CD4-positive, alpha-beta T cell treated with Interleukin-12 subunit alpha and Interleukin-12 subunit beta, for 1 hour (primary cell): ENCODE measurements around the gene SLC25A53.

Experiments
- DNase-seq: peaks from one replicate; pipeline ENCODE4 v3.0.0-alpha.2; 2020

SLC25A53 gene, protein sequence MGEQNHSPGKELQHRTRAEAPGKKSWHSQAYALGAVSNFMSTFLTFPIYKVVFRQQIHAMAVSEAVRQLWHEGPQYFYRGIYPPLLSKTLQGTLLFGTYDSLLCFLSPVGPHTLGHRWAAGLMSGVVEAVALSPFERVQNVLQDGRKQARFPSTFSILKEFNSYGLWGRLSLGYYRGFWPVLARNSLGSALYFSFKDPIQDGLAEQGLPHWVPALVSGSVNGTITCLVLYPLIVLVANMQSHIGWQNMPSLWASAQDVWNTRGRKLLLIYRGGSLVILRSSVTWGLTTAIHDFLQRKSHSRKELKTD

DNA sequence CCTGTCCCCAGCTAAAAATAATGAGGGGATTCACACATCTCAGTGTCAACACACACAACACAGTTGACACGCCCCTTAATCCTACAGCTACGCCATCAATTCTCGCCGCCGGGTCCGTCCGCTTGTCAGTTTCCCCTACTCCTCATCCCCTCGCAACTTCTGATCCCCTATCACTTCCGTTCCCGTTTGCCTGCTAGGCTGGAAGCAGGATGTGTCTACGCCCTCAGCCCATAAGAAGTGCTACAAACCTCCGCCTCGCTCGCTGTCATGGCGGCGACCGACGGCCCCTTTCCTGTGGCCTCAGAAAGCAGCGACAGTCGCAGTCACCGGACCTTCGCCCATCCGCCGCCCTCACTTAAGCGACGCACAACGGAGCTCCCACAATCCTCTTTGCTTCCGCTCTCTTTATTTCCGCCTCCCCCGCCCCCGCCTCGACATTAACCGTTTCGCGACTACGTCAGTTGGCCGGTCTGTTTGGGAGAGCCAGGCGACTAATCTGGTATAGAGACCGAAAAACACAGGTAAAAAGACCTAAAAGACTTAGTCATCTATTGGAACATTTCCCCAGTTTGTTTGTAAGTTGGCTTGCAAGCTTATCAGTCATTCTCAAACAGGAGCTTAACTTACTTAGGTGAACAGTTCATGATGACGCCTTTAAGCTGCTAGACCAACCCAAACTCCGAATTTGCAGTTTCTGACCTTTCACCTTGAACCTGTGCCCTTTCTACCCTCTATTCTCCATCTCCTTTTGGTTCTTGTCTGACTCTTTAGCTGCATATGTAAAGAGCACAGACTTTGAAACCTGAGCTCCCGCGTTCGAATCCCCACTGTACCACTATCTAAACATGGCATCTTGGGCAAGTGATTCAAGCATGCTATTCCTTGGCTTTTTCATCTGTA lies at the start of gene SLC25A53:
Gene SLC25A53 (minus strand): TSS at position 380 of the 900 bp plus-strand sequence. CDS start 51,752 bp downstream, outside the sequence.
- peak; percentile 84 for DNase-seq

DNA sequence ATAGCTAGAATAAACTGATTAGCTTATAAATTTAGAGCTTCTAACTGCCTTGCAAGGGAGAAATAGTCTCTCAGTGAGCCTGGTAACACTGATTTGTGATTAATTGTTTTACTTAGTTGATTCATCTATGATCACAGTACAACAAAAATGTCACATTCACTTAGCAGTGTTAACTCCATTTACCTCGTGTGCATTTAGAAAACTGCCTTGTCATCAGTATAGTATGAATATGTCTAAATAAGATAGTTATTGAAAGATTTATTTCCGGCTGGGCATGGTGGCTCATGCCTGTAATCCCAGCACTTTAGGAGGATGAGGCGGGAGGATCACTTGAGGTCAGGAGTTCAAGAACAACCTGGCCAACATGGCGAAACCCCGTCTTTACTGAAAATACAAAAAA lies 48.7 kb upstream of the SLC25A53 start:
- DNase-seq, result no peak

DNA sequence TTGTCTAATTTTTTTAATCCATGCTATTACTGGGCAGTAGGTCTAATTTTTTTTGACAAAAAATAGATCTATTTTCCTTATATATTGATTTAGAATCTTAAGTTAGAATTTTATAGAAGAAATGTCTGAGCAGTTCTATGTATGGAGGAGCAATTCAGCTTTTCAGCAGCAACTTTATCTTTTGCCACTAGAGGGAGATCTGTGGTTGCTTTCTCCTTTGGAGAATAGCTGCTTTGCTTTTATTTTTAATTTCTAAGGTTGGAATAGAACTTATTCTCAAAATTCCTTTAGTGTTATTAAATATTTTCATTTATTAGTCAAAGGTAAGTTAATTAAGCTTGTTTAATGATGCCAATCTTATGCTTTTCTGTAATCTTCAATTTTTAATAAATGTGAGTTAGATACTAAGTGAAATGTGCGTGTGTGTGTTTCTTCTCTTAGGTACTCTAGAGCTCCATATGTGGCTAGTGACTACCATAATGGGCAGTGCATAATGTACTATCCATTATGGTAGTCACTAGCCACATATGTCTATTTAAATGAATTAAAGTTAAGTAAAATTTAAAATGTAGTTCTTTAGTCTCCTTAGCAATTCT lies 38.8 kb upstream of the SLC25A53 start:
- DNase-seq, result peak; percentile 35

- DNase-seq, result no peak
Measured at GRCh38 chrX:104195013-104195412, 38.2 kb upstream of the SLC25A53 start.

DNA sequence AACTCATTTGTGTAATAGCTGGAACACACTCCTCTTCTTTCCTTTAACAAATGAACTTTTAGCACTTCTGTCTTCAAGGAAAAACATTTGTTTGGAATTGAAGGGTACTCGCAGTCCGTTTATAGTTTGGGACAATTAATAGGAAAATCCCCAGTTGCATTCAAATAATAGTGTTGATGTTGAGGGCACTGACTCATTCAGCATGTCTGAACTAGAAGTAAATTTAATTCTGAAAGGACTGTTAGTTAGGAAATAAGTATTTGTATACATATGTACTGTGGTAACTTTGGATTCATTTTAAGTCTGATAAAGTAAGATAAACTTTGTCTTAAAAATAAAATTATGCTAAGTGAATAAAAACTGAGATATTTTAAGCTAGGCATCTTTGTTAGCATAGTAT lies 36.7 kb upstream of the SLC25A53 start:
- DNase-seq, result no peak

- DNase-seq, result no peak
Measured at GRCh38 chrX:104189837-104190236, 33.0 kb upstream of the SLC25A53 start.

DNA sequence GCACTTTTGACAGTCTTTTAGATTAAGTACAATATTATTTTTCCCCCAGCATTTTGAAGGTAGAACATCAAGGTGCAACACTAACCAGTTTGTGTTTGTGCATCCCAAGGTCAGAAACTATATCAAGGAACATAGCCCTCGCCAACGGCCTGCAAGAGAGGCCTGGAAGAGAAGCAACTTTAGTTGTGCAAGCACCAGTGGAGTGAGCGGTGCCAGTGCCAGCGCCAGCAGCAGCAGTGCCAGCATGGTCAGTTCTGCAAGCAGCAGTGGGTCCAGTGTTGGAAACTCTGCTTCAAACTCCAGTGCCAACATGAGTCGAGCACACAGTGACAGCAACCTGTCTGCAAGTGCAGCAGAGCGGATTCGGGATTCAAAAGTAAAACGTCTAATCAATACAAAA lies 31.1 kb upstream of the SLC25A53 start:
- DNase-seq, result no peak

GRCh38 chrX:104183685-104184084 lies 26.9 kb upstream of the SLC25A53 start:
- DNase-seq, result no peak

- DNase-seq, result no peak
Measured at GRCh38 chrX:104173841-104174240, 17.0 kb upstream of the SLC25A53 start.

DNA sequence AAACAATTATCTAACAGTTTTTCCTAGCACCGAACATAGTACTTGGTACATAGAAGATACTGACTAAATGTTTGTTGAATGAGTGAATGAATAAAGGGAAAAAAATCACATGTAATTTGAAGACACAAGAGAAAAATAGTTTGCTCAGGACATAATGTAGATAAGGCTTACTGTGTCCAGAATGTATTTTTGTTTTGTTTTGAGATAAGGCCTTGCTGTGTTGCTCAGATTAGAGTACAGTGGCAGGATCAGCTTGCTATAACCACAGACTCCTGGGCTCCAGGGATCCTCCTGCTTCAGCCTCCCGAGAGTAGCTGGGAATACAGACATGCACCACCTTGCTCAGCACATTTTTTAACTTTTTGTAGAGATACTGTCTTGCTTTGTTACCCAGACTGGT lies 16.0 kb upstream of the SLC25A53 start:
- no peak for DNase-seq

DNA sequence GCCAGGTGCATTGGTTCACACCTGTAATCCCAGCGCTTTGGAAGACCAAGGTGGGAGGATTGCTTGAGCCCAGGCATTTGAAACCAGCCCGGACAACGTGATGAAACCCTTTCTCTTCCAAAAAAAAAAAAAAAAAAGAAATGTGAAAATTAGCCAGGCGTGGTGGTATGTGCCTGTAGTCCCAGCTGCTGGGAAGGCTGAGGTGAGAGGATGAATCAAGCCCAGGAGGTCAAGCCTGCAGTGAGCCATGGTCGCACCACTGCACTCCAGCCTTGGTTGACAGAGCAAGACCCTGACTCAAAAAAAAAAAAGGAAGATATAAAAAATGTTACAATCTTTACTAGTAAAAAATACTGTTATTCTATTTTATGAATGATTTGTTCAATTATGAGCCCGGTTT lies 15.3 kb upstream of the SLC25A53 start:
- no peak for DNase-seq

DNA sequence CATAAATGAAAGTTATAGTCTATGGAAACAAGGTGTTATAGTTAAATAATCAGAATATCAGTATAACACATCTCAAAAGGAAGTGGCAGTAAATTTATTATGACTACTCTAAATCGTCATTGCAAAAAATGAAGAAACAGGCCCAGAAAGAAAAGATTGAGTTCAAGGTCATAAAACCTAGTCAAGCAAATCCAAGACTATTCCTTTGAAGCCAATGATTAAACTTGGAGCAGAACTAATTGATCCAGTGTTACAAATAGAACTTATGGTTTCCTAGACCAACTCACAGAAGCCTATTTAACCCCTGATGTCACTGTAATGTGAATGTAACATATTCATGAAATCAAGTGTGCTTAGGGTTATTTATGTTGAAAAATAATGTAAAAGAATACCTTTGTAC lies 11.3 kb upstream of the SLC25A53 start:
- DNase-seq, result no peak

DNA sequence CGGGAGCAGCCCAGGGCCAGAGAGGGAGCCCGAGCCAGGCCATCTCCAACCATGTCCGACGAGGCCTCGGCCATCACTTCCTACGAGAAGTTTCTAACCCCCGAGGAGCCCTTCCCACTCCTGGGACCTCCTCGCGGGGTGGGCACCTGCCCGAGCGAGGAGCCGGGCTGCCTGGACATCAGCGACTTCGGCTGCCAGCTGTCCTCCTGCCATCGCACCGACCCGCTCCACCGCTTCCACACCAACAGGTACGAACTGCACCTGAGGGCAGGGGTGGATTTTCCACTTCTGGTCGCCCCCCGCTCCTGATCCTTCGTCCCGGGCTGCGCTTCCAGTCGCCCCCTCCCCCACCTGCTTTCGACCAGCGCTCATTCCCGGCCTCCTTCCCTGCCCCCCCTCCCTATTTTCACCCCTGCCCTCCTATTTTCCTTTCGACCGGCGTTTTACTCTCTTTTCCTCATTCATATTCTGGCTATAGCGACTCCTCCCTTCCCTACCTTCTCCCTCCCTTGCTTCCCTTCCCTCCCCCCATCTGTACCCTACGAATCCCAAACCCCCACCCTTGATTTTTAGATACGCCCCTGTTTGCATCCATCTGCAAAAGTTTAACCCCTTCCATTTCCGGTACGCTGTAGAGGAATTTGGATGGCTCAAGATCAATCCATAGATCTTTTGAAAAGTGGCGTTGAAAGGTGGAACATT lies 10.1 kb upstream of the SLC25A53 start:
- DNase-seq, result no peak

DNA sequence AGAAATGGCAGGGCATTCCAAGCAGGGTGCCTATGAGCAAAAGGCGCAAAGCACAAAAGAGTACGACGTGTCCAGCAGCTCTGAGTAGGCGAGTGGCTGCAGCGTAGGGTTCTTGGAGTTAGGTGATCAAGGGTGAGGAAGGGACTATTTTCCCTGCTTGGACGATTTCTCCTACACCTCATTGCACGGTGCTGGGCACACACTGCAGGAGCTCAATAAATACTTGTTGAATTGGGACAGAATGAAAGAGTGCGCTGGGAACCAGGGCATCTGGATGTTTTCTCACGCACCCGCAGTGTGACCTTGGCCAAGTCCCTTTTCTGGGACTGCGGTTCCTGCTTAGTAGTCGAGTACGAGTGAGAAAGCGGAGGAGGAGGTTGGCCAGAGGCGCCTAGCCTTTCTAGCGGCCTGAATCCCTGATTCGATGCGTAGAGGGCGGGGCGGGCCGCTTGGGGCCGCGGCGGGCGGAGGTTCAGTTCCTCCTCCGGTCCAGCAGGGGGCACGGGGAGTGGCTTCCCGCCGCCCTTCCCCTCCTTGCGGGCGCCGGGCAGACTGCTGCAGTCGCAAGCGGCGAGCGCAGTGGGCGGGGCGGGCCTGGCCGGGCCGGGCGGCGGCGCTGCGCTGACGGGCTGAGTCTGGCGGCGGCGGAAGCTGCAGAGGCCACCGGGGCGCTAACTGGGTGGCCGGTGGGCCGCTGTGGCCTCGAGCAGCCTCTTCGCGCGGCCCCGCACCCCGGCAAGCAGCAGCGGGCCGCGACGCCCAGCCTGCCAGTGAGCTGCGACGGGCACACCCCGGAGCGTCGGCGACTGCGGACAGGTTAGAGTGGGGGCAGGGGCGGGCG lies 9.3 kb upstream of the SLC25A53 start, which contains the start of gene FAM199X:
Gene FAM199X (plus strand): TSS at position 560 of the 841 bp plus-strand sequence. CDS start 333 bp downstream, outside the sequence.
- peak; percentile 87 for DNase-seq

DNA sequence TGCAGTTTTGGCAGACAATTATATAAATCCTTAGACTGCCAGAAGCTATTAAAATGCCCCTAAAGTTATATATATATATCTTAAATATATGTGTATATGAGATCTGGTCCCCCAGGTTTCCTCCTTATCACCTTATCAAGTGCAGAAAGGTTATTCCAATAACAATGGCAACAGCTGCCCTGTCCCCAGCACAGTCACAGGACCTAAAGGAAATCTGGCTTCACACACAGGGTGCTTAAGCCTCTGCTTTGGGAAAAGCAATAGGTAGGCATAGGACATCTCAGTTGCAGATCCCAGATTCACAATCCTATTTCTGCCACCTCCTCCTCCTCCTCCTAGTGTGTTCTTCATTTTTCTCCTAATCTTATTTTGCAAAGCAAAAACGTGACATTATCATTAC lies 5.8 kb downstream of the SLC25A53 start:
- DNase-seq, result no peak

DNA sequence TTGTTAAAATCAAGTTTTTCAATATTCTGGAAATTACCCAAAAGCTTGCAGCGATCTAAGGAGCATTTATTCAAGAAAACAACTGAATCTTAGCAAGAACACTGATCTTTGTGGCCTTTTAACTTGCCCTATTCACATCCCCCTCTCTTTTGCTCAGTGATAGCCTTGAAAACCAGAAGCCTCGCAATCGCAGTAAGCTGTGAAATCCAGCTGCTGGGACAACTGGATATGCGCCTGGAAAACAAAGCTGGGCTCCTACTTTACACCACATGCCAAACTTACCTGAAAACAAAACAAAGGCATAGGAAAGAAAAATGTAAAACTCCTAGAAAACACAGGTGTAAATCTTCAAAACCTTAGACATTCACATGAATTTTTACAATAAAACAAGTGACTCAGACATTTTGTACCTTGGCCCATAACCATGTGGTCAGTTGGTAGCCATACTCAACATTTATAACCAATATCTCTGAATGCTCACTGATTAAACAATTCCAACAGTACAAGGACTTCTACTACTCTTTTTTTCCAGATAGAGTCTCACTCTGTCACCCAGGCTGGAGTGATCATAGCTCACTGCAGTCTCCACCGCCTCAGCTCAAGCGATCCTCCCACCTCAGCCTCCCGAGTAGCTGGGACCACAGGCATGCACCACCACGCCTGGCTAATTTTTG lies 15.6 kb downstream of the SLC25A53 start:
- no peak for DNase-seq

GRCh38 chrX:104137496-104137895 lies 19.3 kb downstream of the SLC25A53 start:
- peak; percentile 29 for DNase-seq

GRCh38 chrX:104136241-104137019 lies 20.4 kb downstream of the SLC25A53 start:
- peak; percentile 68 for DNase-seq

DNA sequence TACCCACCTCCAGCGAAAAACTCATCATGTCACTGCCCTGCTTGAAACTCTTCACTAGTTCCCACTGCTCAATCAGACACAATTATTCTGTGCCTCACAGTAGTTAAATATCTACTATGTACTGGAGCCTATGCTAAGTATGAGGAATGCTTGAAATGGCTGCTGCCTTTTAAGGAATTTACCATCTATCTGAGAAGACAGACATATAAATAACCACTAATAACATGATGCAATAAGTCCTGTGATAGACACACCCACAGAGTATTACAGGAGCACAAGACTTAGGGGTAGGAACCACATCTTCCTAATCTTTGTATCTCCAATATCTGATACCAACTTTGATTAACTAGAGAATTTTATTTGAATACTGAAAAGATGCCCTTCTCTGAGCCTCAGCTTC lies 21.1 kb downstream of the SLC25A53 start:
- no peak for DNase-seq

DNA sequence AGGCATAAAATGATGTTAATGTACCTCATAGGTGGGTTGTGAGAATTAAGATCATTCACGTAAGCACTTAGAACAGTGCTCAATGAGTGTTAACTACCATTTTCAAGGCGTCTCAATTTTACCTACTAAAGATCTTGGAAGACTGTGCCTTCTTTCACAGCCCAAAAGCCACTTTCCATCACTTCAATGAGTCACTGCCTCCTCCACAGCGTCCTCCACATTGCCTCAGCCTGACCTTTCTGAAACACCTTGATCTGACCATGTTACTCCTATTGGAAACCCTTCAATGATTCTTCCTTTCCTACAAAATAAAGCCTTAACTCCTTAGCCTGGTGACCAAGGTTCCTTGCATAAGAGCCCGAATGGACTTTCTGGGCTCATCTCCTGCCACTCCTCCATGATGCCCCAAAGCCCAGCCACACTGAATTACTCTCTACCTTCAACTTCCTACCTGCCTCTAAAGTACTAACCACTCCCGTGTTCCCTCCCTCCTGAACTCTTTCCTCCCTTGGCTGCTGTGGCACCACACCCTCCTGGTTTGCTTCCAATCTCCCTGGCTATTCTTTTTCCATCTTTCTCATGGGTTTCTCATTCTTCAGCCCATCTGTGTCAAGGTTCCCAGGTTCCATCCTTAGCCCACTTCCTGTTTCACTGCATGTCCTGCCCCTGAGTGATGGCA lies 22.1 kb downstream of the SLC25A53 start:
- DNase-seq, result no peak
